Activated CD4-positive, alpha-beta memory T cell treated with anti-CD3 and anti-CD28 coated beads, Interleukin-2, amount 10 ng/mL, durations not matched to agents 7 days and 5 days (primary cell): ENCODE data around the gene KRT14. TPM values are rescaled to one million over a fixed set of nuclear protein-coding genes. Genes with fewer than 3 reads are reported as not detected.
"Not testable (repeated sequence)": the region's sequence is repeated elsewhere in the genome, so short reads cannot be mapped to it uniquely, and the experiment has no call there.

Source experiments
- CTCF ChIA-PET: fragments of 350-600 bp; sonication (Branson Sonifier 250); formaldehyde crosslinking; loops from one replicate; lab custom pipeline; 2021; ENCODE audit warnings: antibody characterized with exemption, inconsistent platforms; lab: Charles Lee
- POLR2A ChIA-PET: fragments of 350-600 bp; sonication (Branson Sonifier 250); formaldehyde crosslinking; loops from one replicate; lab custom pipeline; 2021; ENCODE audit warnings: antibody characterized with exemption; lab: Charles Lee
- DNase-seq: peaks from one replicate; pipeline ENCODE4 v3.0.0-alpha.2; 2020
- H3K27ac Mint-ChIP-seq: one replicate; pipeline ENCODE4 v1.8.0; 2021; ENCODE audit warnings: mild to moderate bottlenecking, mixed read lengths
- H3K27me3 Mint-ChIP-seq: one replicate; pipeline ENCODE4 v1.8.0; 2021; ENCODE audit warnings: mixed read lengths
- H3K36me3 Mint-ChIP-seq: one replicate; pipeline ENCODE4 v1.8.0; 2021; ENCODE audit warnings: low read depth, mixed read lengths
- H3K4me1 Mint-ChIP-seq: one replicate; pipeline ENCODE4 v1.8.0; 2021; ENCODE audit warnings: mixed read lengths
- H3K4me3 Mint-ChIP-seq: one replicate; pipeline ENCODE4 v1.8.0; 2021; ENCODE audit warnings: mild to moderate bottlenecking, mixed read lengths
- H3K9me3 Mint-ChIP-seq: one replicate; pipeline ENCODE4 v1.8.0; 2021; ENCODE audit warnings: mixed read lengths
- total RNA-seq, 2 experiments: library from RNA; stranded (reverse); gene quantifications; one replicate each; pipeline ENCODE4 v1.2.3, GENCODE V29; 2021

KRT14 gene
- total RNA-seq, 2 experiments from 2014 or later, result not detected

GRCh38 chr17:41576740-41577139, 10.0 kb downstream of the KRT14 start:
- DNase-seq, CTCF ChIA-PET, H3K4me1 Mint-ChIP-seq, H3K4me3 Mint-ChIP-seq, H3K36me3 Mint-ChIP-seq, H3K9me3 Mint-ChIP-seq, H3K27ac Mint-ChIP-seq: not testable (repeated sequence)
- POLR2A ChIA-PET, result interaction anchor here (0.7 kb wide), 1 partner anchor 113 kb away, joined by 3 read pairs; no protein-coding TSS in a partner anchor
- H3K27me3 Mint-ChIP-seq, result peaks cover 29% of the 10 kb centered on the region

- no peaks in the 10 kb centered on the region for H3K4me1 Mint-ChIP-seq
- H3K9me3 Mint-ChIP-seq, result no peaks in the 10 kb centered on the region
- H3K27me3 Mint-ChIP-seq, result peaks cover 28% of the 10 kb centered on the region
- CTCF ChIA-PET, result no interaction called here
- no peak overlapping the region for H3K4me3 Mint-ChIP-seq
- H3K27ac Mint-ChIP-seq, result no peak overlapping the region
- H3K36me3 Mint-ChIP-seq, result no peaks in the 10 kb centered on the region
- no peak for DNase-seq
- POLR2A ChIA-PET, result no interaction called here
Measured at GRCh38 chr17:41575336-41575735, 11.4 kb downstream of the KRT14 start.

GRCh38 chr17:41571561-41572434, 14.9 kb downstream of the KRT14 start, which contains the start of gene KRT9:
Gene KRT9, minus strand, starts transcription at chr17:41572059. Its CDS starts 67 bp downstream, at chr17:41571992.
- Mint-ChIP-seq H3K27ac (no peak within 1 kb of the TSS), H3K36me3 (peaks cover 6% of the 10 kb centered on the region), H3K4me1 (peaks cover 6% of the 10 kb centered on the region), H3K4me3 (no peak within 1 kb of the TSS), H3K27me3 (peaks cover 24% of the 10 kb centered on the region), H3K9me3 (peaks cover 12% of the 10 kb centered on the region)
- ChIA-PET POLR2A (no interaction called here), CTCF (interaction anchor here (0.8 to 3.0 kb wide), 3 partner anchors 23 to 91 kb away, joined by 3 to 9 read pairs (median 5); no protein-coding TSS in a partner anchor)
- DNase-seq, result no peak

GRCh38 chr17:41567317-41567716, 19.4 kb downstream of the KRT14 start:
- H3K4me1 Mint-ChIP-seq, result peaks cover 6% of the 10 kb centered on the region
- no peak overlapping the region for H3K4me3 Mint-ChIP-seq
- H3K27ac Mint-ChIP-seq, result peak overlapping the region; percentile 75
- DNase-seq, result no peak
- ChIA-PET CTCF (interaction anchor here (3.7 kb wide), 1 partner anchor 81 kb away, joined by 13 read pairs; no protein-coding TSS in a partner anchor), POLR2A (no interaction called here)
- H3K9me3 Mint-ChIP-seq, result peaks cover 14% of the 10 kb centered on the region
- peaks cover 39% of the 10 kb centered on the region for H3K27me3 Mint-ChIP-seq
- peaks cover 6% of the 10 kb centered on the region for H3K36me3 Mint-ChIP-seq

- no peak for DNase-seq
- Mint-ChIP-seq H3K27me3 (peaks cover 40% of the 10 kb centered on the region), H3K4me3 (no peak overlapping the region), H3K36me3 (peaks cover 6% of the 10 kb centered on the region), H3K9me3 (peaks cover 14% of the 10 kb centered on the region), H3K27ac (no peak overlapping the region), H3K4me1 (peaks cover 6% of the 10 kb centered on the region)
- ChIA-PET POLR2A (no interaction called here), CTCF (interaction anchor here (2.6 to 3.7 kb wide), 2 partner anchors 16 to 83 kb away, joined by 13 to 21 read pairs; no protein-coding TSS in a partner anchor)
Measured at GRCh38 chr17:41565338-41565737, 21.4 kb downstream of the KRT14 start.

- Mint-ChIP-seq H3K4me1 (peaks cover 6% of the 10 kb centered on the region), H3K36me3 (peaks cover 6% of the 10 kb centered on the region), H3K27ac (no peak overlapping the region), H3K9me3 (peaks cover 14% of the 10 kb centered on the region), H3K4me3 (no peak overlapping the region), H3K27me3 (peaks cover 41% of the 10 kb centered on the region)
- DNase-seq, result no peak
- ChIA-PET POLR2A (no interaction called here), CTCF (interaction anchor here (1.7 to 3.7 kb wide), 2 partner anchors 15 to 85 kb away, joined by 10 to 13 read pairs; no protein-coding TSS in a partner anchor)
Measured at GRCh38 chr17:41563607-41564170, 23.0 kb downstream of the KRT14 start.

- Mint-ChIP-seq H3K27ac (no peak overlapping the region), H3K4me1 (no peaks in the 10 kb centered on the region), H3K4me3 (no peak overlapping the region), H3K36me3 (no peaks in the 10 kb centered on the region), H3K27me3 (peaks cover 54% of the 10 kb centered on the region), H3K9me3 (peaks cover 2% of the 10 kb centered on the region)
- ChIA-PET CTCF (no interaction called here), POLR2A (no interaction called here)
- DNase-seq, result no peak
Measured at GRCh38 chr17:41561554-41561953, 25.1 kb downstream of the KRT14 start.

GRCh38 chr17:41559548-41559947, 27.1 kb downstream of the KRT14 start:
- Mint-ChIP-seq H3K4me3 (no peak overlapping the region), H3K4me1 (no peaks in the 10 kb centered on the region), H3K27me3 (peaks cover 59% of the 10 kb centered on the region), H3K9me3 (no peaks in the 10 kb centered on the region), H3K27ac (no peak overlapping the region), H3K36me3 (no peaks in the 10 kb centered on the region)
- ChIA-PET CTCF (interaction anchor here (3.6 kb wide), 1 partner anchor 11 kb away, joined by 35 read pairs; no protein-coding TSS in a partner anchor), POLR2A (no interaction called here)
- no peak for DNase-seq

GRCh38 chr17:41556931-41557330, 29.8 kb downstream of the KRT14 start:
- DNase-seq, result no peak
- Mint-ChIP-seq H3K36me3 (no peaks in the 10 kb centered on the region), H3K27ac (no peak overlapping the region), H3K9me3 (no peaks in the 10 kb centered on the region), H3K4me1 (no peaks in the 10 kb centered on the region), H3K4me3 (no peak overlapping the region), H3K27me3 (peaks cover 47% of the 10 kb centered on the region)
- ChIA-PET CTCF (interaction anchor here (1.0 to 3.6 kb wide), 3 partner anchors 8 to 92 kb away, joined by 4 to 35 read pairs (median 5); no protein-coding TSS in a partner anchor), POLR2A (no interaction called here)

- ChIA-PET CTCF (no interaction called here), POLR2A (no interaction called here)
- DNase-seq, result no peak
- Mint-ChIP-seq H3K27ac (no peak overlapping the region), H3K9me3 (no peaks in the 10 kb centered on the region), H3K4me1 (no peaks in the 10 kb centered on the region), H3K27me3 (peaks cover 44% of the 10 kb centered on the region), H3K36me3 (no peaks in the 10 kb centered on the region), H3K4me3 (no peak overlapping the region)
Measured at GRCh38 chr17:41556306-41556705, 30.4 kb downstream of the KRT14 start.

GRCh38 chr17:41555105-41555887, 31.4 kb downstream of the KRT14 start:
- DNase-seq, result no peak
- no peak overlapping the region for H3K27ac Mint-ChIP-seq
- no peak overlapping the region for H3K4me3 Mint-ChIP-seq
- H3K4me1 Mint-ChIP-seq, result no peaks in the 10 kb centered on the region
- peaks cover 38% of the 10 kb centered on the region for H3K27me3 Mint-ChIP-seq
- H3K36me3 Mint-ChIP-seq, result no peaks in the 10 kb centered on the region
- CTCF ChIA-PET, result interaction anchor here (1.4 to 9.2 kb wide), 2 partner anchors 94 to 109 kb away, joined by 4 to 184 read pairs; no protein-coding TSS in a partner anchor
- no peaks in the 10 kb centered on the region for H3K9me3 Mint-ChIP-seq
- POLR2A ChIA-PET, result no interaction called here

- ChIA-PET CTCF (interaction anchor here (9.2 kb wide), 1 partner anchor 110 kb away, joined by 184 read pairs; no protein-coding TSS in a partner anchor), POLR2A (no interaction called here)
- no peak for DNase-seq
- no peak overlapping the region for H3K4me3 Mint-ChIP-seq
- H3K27ac Mint-ChIP-seq, result no peak overlapping the region
- H3K4me1 Mint-ChIP-seq, result peaks cover 4% of the 10 kb centered on the region
- no peaks in the 10 kb centered on the region for H3K36me3 Mint-ChIP-seq
- no peaks in the 10 kb centered on the region for H3K9me3 Mint-ChIP-seq
- peaks cover 32% of the 10 kb centered on the region for H3K27me3 Mint-ChIP-seq
Measured at GRCh38 chr17:41553987-41554680, 32.6 kb downstream of the KRT14 start.
